ENCODE results near the gene RNF8.

RNF8 gene

DNA sequence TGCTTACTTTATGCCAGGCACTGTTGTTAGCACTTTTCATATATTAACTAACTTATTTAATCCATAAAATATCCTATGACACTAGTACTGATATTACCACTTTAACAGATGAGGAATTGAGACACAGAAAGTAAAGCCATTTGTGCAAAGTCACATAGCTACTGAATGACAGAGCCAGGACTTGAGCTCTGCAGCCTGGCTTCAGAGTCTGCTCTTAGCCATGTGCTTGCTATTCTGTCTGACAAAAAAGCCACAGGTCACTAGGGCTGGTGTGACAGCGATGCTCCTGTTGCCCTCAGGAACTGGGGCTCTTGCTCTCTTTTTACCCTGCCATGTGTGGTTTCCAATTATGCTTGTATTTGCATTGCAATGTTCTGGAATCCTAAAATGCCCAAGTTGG is 44.7 kb upstream of the RNF8 start:
- H3K4me3 ChIP-seq (ENCODE audit: low read length), result no peak overlapping the region
- TF ChIP-seq, protein P1, sequence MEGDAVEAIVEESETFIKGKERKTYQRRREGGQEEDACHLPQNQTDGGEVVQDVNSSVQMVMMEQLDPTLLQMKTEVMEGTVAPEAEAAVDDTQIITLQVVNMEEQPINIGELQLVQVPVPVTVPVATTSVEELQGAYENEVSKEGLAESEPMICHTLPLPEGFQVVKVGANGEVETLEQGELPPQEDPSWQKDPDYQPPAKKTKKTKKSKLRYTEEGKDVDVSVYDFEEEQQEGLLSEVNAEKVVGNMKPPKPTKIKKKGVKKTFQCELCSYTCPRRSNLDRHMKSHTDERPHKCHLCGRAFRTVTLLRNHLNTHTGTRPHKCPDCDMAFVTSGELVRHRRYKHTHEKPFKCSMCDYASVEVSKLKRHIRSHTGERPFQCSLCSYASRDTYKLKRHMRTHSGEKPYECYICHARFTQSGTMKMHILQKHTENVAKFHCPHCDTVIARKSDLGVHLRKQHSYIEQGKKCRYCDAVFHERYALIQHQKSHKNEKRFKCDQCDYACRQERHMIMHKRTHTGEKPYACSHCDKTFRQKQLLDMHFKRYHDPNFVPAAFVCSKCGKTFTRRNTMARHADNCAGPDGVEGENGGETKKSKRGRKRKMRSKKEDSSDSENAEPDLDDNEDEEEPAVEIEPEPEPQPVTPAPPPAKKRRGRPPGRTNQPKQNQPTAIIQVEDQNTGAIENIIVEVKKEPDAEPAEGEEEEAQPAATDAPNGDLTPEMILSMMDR (IDR thresholded peaks at IDR 0.05; ENCODE audit: insufficient read depth, low read depth, low read length, missing control alignments), result no peak
- DNase-seq (ENCODE audit: low read depth), result no peak

DNA sequence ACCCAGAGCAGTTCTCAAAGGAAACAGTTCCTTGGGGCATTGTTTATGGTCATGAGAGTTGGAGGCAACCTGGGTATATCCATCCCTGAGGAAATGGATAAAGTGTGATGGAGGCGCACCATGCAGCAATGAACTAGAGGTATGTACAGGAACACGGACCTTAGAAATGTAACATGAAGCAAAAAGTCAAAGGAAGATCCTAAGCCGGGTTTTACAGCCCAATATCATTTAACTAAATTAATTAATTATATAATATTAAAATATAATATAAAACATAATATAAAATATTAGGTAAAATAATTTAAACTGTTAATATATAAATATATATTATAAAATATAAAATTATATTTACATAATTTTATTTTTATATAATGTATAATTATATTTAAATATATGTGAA is 44.1 kb upstream of the RNF8 start:
- no peak overlapping the region for H3K4me3 ChIP-seq (ENCODE audit: low read length)
- TF ChIP-seq, protein P1 (IDR thresholded peaks at IDR 0.05; ENCODE audit: insufficient read depth, low read depth, low read length, missing control alignments), result no peak
- DNase-seq (ENCODE audit: low read depth), result no peak

DNA sequence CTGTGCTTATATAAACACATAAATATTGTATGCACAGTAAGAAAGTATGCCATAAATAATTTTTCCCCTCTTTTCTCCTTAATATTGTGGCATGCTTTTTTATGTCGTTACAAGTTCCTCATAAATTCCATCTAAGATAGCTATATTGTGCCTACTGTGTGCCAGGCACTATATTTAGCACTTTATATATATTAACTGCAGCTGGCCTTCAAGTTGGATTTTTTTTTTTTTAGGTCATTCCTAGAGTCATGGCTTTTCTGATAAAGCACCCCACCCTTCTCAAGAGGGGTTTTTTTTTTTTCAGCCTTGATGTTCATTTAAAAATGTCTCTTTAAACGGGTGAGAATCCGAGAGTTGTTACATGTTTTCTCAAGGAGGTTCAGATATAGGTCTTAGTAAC is 42.8 kb upstream of the RNF8 start:
- TF ChIP-seq, protein P1 (IDR thresholded peaks at IDR 0.05; ENCODE audit: insufficient read depth, low read depth, low read length, missing control alignments), result no peak
- no peak for DNase-seq (ENCODE audit: low read depth)
- no peak overlapping the region for H3K4me3 ChIP-seq (ENCODE audit: low read length)

DNA sequence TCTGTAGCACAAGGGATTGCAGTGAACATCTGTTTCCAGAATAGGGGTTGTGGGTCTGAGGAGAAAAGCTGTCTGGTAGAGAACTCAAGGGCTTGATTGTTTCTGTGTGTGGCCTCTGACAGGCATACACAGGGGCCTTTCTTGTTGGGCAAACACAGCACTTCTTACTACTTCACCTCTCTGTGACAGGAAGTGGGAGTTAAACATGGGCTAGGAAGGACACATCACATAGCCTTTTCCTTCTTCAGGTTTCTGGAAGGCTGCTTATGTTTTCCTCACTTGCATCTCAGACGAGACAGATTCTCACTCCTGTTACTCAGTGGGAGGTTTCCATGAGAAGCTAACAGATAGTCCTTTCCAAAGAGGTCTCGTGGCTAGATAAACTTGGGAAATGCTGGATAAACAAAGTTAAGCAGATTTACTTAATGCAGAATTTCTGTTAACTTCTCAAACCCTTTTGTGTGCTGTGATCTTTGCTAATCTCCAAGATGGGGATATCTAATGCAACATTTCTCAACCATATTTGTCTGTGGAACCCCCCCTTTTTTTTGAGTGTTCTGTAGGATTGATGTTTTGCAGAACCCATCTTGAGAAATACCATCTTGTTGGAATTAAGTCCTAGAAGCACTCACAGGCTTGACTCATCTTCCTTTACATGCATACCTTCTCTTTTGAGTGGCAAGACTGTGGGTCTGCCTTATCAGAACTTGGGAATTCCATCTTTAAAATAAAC is 41.9 kb upstream of the RNF8 start:
- H3K4me3 ChIP-seq (ENCODE audit: low read length), result no peak overlapping the region
- TF ChIP-seq, protein P1 (IDR thresholded peaks at IDR 0.05; ENCODE audit: insufficient read depth, low read depth, low read length, missing control alignments), result no peak
- no peak for DNase-seq (ENCODE audit: low read depth)

DNA sequence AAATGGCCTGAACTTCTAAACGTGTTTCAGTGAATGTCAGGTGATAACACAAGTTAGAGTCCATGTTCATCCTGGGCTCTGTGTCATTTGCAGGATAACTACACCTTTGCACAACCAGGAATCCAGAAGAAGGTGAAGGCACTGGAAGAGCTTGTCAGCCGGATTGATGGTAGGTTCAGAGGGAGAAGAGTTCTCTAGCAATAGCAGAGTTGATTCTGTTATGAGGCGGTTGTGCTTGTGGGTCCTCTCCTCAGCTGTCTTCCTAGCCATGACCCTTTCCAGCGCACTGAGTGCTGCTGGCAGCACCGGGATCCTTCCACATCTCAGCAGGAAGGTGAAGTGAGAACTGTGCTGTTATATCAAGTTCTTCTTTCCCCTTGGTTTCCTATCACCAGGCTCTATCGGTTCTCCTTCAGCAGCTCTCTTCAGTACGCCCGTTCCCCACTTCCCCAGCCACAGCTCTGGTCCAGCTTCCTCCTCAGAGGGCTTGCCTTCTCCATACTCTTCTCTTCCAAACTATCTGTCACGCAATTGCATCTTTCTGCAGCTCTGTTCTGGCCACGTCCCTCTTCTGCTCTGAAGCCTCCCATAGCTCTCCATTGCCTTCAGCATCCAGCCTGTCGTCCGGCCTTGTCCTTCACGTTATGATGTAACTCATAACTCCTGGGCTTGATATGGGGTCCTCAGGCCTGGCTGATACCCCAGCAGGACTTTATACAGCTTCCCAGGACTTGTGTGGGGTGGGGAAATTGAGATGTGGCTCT is 39.9 kb upstream of the RNF8 start:
- TF ChIP-seq, protein P1 (IDR thresholded peaks at IDR 0.05; ENCODE audit: insufficient read depth, low read depth, low read length, missing control alignments), result no peak
- H3K4me3 ChIP-seq (ENCODE audit: low read length), result no peak overlapping the region
- no peak for DNase-seq (ENCODE audit: low read depth)

DNA sequence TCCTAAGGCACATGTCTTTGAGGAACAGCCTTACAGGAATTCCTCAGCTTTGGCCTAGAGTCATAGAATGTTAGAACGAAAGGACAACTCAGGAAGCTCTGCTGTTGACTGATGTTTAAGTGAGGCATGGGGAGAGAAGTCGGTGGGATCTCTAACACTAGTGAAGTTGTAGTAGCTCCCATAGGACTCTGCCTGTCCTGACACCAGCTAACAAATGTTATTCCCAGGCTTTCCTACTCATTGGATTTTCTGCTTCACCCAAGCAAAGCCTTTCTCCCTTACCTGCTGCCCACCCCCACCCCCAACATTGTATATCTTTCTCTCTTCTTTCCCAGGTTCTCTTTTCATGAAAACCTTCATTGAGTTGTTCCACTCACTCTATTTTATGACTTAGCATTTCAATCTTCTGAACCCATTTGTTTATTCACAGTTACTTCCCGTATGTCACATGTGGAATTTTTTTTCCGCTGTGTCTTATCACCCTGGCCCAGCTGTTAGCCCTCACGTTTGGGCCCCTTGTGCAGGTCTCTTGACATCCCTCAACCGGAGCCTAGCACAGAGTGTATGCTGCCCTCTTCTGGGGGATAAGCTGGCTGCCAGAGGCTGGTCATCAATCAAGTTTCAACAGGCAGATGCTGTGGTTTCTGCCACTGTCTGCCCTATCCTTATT is 39.2 kb upstream of the RNF8 start:
- H3K4me3 ChIP-seq (ENCODE audit: low read length), result no peak overlapping the region
- DNase-seq (ENCODE audit: low read depth), result peak; percentile 82
- TF ChIP-seq, protein P1 (IDR thresholded peaks at IDR 0.05; ENCODE audit: insufficient read depth, low read depth, low read length, missing control alignments), result peak; percentile 81
